ENCODE measurements around the gene PATJ. TPM values are rescaled to one million over a fixed set of nuclear protein-coding genes. Genes with fewer than 3 reads are reported as not detected.
A peak's percentile ranks its signal among the peaks of the same experiment; 100 is the strongest.

Gene PATJ
- total and polyA plus RNA-seq, 8 donors, result 9.1 to 195 (median 68.0) TPM

DNA sequence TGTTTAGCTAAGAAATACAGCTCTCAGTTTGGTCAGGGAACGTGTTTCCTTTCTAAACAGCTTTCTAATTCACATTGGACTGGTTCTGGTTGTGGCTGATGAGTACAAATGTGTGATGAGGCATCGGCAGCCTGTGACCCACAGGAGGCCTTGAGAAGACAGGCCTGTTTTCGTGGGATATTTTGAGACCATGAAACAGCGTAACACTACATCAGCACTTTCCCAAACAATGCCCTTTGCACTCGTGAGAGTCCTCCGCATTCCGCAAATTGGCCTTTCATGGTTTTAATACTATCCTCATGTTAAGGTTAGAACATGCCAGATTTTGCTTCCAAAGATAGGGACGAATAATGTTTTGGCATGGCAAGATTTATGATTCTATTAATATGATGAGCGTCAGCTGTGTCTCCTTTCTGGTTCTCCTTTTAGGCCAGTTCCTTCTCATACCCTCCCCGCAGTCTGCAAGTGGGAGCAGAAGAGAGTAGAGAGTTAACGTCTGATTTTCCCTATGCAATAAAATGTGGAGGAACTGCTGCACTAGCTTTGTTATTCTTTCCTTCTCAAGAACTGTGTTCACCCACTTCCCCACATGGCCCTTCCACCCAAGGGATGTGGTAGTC lies 368.0 kb downstream of the PATJ start:
- Histone ChIP-seq H3K27me3 (no peaks in the 10 kb centered on the region), H3K9me3 (no peaks in the 10 kb centered on the region), H3K36me3 (peaks cover 0 to 15% (median 7%) of the 10 kb centered on the region in 4 donors), H3K4me1 (no peaks in the 10 kb centered on the region), H3K27ac (no peak overlapping the region), H3K4me3 (no peak overlapping the region)
- TF ChIP-seq POLR2AphosphoS5 (IDR thresholded peaks at IDR 0.05) (no peak), EP300 (IDR thresholded peaks at IDR 0.05) (no peak), POLR2A (IDR thresholded peaks at IDR 0.05) (no peak), CTCF (IDR thresholded peaks at IDR 0.05) (no peak)
- 81 to 90% (median 85%) methylated on average over 11 of the region's 11 CpGs for WGBS, 5 donors
- intact Hi-C loops (cut with DNase I; ENCODE audit: low total_unique reads), result no loop called here
- DNase-seq, result no peak

- Histone ChIP-seq H3K4me3 (no peak overlapping the region), H3K4me1 (no peaks in the 10 kb centered on the region), H3K36me3 (peaks cover 0 to 18% (median 7%) of the 10 kb centered on the region in 4 donors), H3K27me3 (no peaks in the 10 kb centered on the region), H3K27ac (no peak overlapping the region), H3K9me3 (no peaks in the 10 kb centered on the region)
- 84 to 100% (median 97%) methylated on average over 1 of the region's 1 CpG for WGBS, 5 donors
- peak in 1 of 2 donors; percentile 11 for DNase-seq
- TF ChIP-seq EP300 (IDR thresholded peaks at IDR 0.05) (no peak), CTCF (IDR thresholded peaks at IDR 0.05) (no peak), POLR2A (IDR thresholded peaks at IDR 0.05) (no peak), POLR2AphosphoS5 (IDR thresholded peaks at IDR 0.05) (no peak)
- intact Hi-C loops (cut with DNase I; ENCODE audit: low total_unique reads), result no loop called here
Observed at GRCh38 chr1:62111084-62111483, 368.8 kb downstream of the PATJ start.

DNA sequence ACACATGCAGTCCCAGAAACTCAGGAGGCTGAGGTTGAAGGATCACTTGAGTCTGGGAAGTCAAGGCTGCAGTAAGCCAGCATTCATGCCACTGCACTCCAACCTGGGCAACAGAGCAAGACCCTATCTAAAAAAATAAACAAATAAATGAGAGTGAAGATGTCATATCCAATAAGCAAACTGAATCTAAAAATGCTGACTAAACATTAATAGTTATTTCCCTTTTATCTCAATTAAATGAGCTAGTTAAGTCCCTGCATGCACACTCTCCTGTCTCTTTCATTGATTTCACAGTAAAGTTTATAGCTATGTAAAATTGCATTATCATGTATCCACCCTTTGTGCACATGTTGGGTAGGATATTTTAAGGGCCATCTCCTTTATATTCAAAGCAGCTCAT lies 371.2 kb downstream of the PATJ start:
- no peaks in the 10 kb centered on the region for H3K4me1 ChIP-seq
- intact Hi-C loops (cut with DNase I; ENCODE audit: low total_unique reads), result no loop called here
- no peak overlapping the region for H3K27ac ChIP-seq

GRCh38 chr1:62117018-62117750 lies 374.9 kb downstream of the PATJ start:
- H3K4me3 ChIP-seq, result no peak overlapping the region
- TF ChIP-seq CTCF (IDR thresholded peaks at IDR 0.05), result no peak
- H3K27ac ChIP-seq, result no peak overlapping the region
- no peaks in the 10 kb centered on the region for H3K9me3 ChIP-seq
- DNase-seq, result no peak
- 87 to 95% (median 89%) methylated on average over 6 of the region's 6 CpGs for WGBS, 5 donors
- H3K36me3 ChIP-seq, result peaks cover 0 to 35% (median 18%) of the 10 kb centered on the region in 4 donors
- intact Hi-C loops (cut with DNase I; ENCODE audit: low total_unique reads), result no loop called here
- no peaks in the 10 kb centered on the region for H3K4me1 ChIP-seq
- H3K27me3 ChIP-seq, result no peaks in the 10 kb centered on the region

More for the DNA sequence above, 371.2 kb downstream of the PATJ start:
- Histone ChIP-seq H3K4me3 (no peak overlapping the region), H3K9me3 (no peaks in the 10 kb centered on the region), H3K36me3 (peaks cover 0 to 32% (median 15%) of the 10 kb centered on the region in 4 donors), H3K27me3 (no peaks in the 10 kb centered on the region)
- no peak for DNase-seq
- TF ChIP-seq CTCF (IDR thresholded peaks at IDR 0.05) (no peak), POLR2A (IDR thresholded peaks at IDR 0.05) (no peak), POLR2AphosphoS5 (IDR thresholded peaks at IDR 0.05) (no peak), EP300 (IDR thresholded peaks at IDR 0.05) (no peak)

Data from stomach (tissue), 9 donors.